ENCODE data around the gene ZFP30.
A peak's percentile ranks its signal among the peaks of the same experiment; 100 is the strongest.

The ZFP30 gene

GRCh38 chr19:37594982-37595382 lies 60.3 kb downstream of the ZFP30 start:
- no peaks in the 10 kb centered on the region for H3K36me3 ChIP-seq (ENCODE audit: low read depth)
- ATAC-seq (ENCODE audit: low read depth): peak; percentile 51
- H3K4me3 ChIP-seq (ENCODE audit: severe bottlenecking): peak overlapping the region; percentile 59
- no peaks in the 10 kb centered on the region for H3K4me1 ChIP-seq (ENCODE audit: insufficient read depth, poor library complexity, severe bottlenecking)
- H3K27me3 ChIP-seq (ENCODE audit: insufficient read depth, poor library complexity, severe bottlenecking): no peaks in the 10 kb centered on the region
- peak; percentile 57 for DNase-seq (ENCODE audit: low spot score)
- H3K9me3 ChIP-seq (ENCODE audit: severe bottlenecking): peaks cover 3% of the 10 kb centered on the region
- H3K27ac ChIP-seq (ENCODE audit: poor library complexity, severe bottlenecking): peak overlapping the region; percentile 67
- no peak for TF ChIP-seq CTCF (IDR thresholded peaks at IDR 0.05; ENCODE audit: poor library complexity, severe bottlenecking)

GRCh38 chr19:37594304-37594981 lies 60.8 kb downstream of the ZFP30 start, which contains the start of the genes ZNF540 and ZNF571:
Gene ZNF540, plus strand, starts transcription at chr19:37594876. Its CDS starts 3,572 bp downstream, at chr19:37598448.
Gene ZNF571, minus strand, starts transcription at chr19:37594792. Its CDS starts 8,116 bp downstream, at chr19:37586676.
- Histone ChIP-seq H3K9me3 (ENCODE audit: severe bottlenecking) (peaks cover 2% of the 10 kb centered on the region), H3K4me1 (ENCODE audit: insufficient read depth, poor library complexity, severe bottlenecking) (no peaks in the 10 kb centered on the region), H3K27me3 (ENCODE audit: insufficient read depth, poor library complexity, severe bottlenecking) (no peaks in the 10 kb centered on the region), H3K4me3 (ENCODE audit: severe bottlenecking) (peak within 1 kb of the TSS; percentile 59), H3K36me3 (ENCODE audit: low read depth) (no peaks in the 10 kb centered on the region), H3K27ac (ENCODE audit: poor library complexity, severe bottlenecking) (peak within 1 kb of the TSS; percentile 67)
- ATAC-seq (ENCODE audit: low read depth): peak; percentile 96
- TF ChIP-seq CTCF (IDR thresholded peaks at IDR 0.05; ENCODE audit: poor library complexity, severe bottlenecking): no peak
- peak; percentile 95 for DNase-seq (ENCODE audit: low spot score)

- no peak for DNase-seq (ENCODE audit: low spot score)
- peak overlapping the region; percentile 59 for H3K4me3 ChIP-seq (ENCODE audit: severe bottlenecking)
- no peaks in the 10 kb centered on the region for H3K36me3 ChIP-seq (ENCODE audit: low read depth)
- no peak for ATAC-seq (ENCODE audit: low read depth)
- no peaks in the 10 kb centered on the region for H3K27me3 ChIP-seq (ENCODE audit: insufficient read depth, poor library complexity, severe bottlenecking)
- peak overlapping the region; percentile 67 for H3K27ac ChIP-seq (ENCODE audit: poor library complexity, severe bottlenecking)
- TF ChIP-seq CTCF (IDR thresholded peaks at IDR 0.05; ENCODE audit: poor library complexity, severe bottlenecking): no peak
- H3K4me1 ChIP-seq (ENCODE audit: insufficient read depth, poor library complexity, severe bottlenecking): no peaks in the 10 kb centered on the region
- H3K9me3 ChIP-seq (ENCODE audit: severe bottlenecking): peaks cover 4% of the 10 kb centered on the region
Observed at GRCh38 chr19:37593996-37594303, 61.3 kb downstream of the ZFP30 start.

GRCh38 chr19:37583340-37583739 lies 71.9 kb downstream of the ZFP30 start:
- DNase-seq (ENCODE audit: low spot score): no peak
- Histone ChIP-seq H3K36me3 (ENCODE audit: low read depth) (peaks cover 21% of the 10 kb centered on the region), H3K4me1 (ENCODE audit: insufficient read depth, poor library complexity, severe bottlenecking) (no peaks in the 10 kb centered on the region), H3K27me3 (ENCODE audit: insufficient read depth, poor library complexity, severe bottlenecking) (no peaks in the 10 kb centered on the region), H3K9me3 (ENCODE audit: severe bottlenecking) (peaks cover 5% of the 10 kb centered on the region), H3K27ac (ENCODE audit: poor library complexity, severe bottlenecking) (no peak overlapping the region), H3K4me3 (ENCODE audit: severe bottlenecking) (no peak overlapping the region)
- ATAC-seq (ENCODE audit: low read depth): no peak
- TF ChIP-seq CTCF (IDR thresholded peaks at IDR 0.05; ENCODE audit: poor library complexity, severe bottlenecking): no peak

GRCh38 chr19:37572203-37572602 lies 83.1 kb downstream of the ZFP30 start:
- Histone ChIP-seq H3K27me3 (ENCODE audit: insufficient read depth, poor library complexity, severe bottlenecking) (no peaks in the 10 kb centered on the region), H3K36me3 (ENCODE audit: low read depth) (peaks cover 2% of the 10 kb centered on the region), H3K27ac (ENCODE audit: poor library complexity, severe bottlenecking) (no peak overlapping the region), H3K9me3 (ENCODE audit: severe bottlenecking) (peaks cover 33% of the 10 kb centered on the region), H3K4me1 (ENCODE audit: insufficient read depth, poor library complexity, severe bottlenecking) (no peaks in the 10 kb centered on the region), H3K4me3 (ENCODE audit: severe bottlenecking) (no peak overlapping the region)
- DNase-seq (ENCODE audit: low spot score) (no peak), ATAC-seq (ENCODE audit: low read depth) (no peak)
- no peak for TF ChIP-seq CTCF (IDR thresholded peaks at IDR 0.05; ENCODE audit: poor library complexity, severe bottlenecking)

All from RWPE2 (cell line).